GM21381 (cell line): Measurements from ENCODE around the gene TRAIP.
"Not testable (repeated sequence)": the region's sequence is repeated elsewhere in the genome, so short reads cannot be mapped to it uniquely, and the experiment has no call there.

Experiments
- ATAC-seq: cut with Tn5 transposase; IDR thresholded peaks from one replicate; pipeline ENCODE4 v1.9.1; 2021; ENCODE audit warnings: mild to moderate bottlenecking, moderate library complexity; ENCODE audit not compliant: unreplicated experiment

Gene TRAIP

GRCh38 chr3:49856181-49857005 is at the start of gene TRAIP:
TRAIP (minus strand) TSS chr3:49856564; CDS start chr3:49856453, 111 bp downstream.
- peak; percentile 93 for ATAC-seq

GRCh38 chr3:49904448-49904847 is 48.1 kb upstream of the TRAIP start:
- ATAC-seq, result not testable (repeated sequence)

- ATAC-seq, result peak; percentile 78
Measured at GRCh38 chr3:49903451-49904424, 47.4 kb upstream of the TRAIP start, which contains the start of gene MST1R. MST1R (minus strand) TSS chr3:49903873; CDS start chr3:49903609, 264 bp downstream.

GRCh38 chr3:49902511-49903345 is 46.4 kb upstream of the TRAIP start:
- ATAC-seq, result no peak

GRCh38 chr3:49901366-49902339 is 45.3 kb upstream of the TRAIP start:
- ATAC-seq, result no peak

- no peak for ATAC-seq
Measured at GRCh38 chr3:49900491-49901153, 44.3 kb upstream of the TRAIP start.

GRCh38 chr3:49899815-49900214 is 43.5 kb upstream of the TRAIP start:
- ATAC-seq, result no peak

- ATAC-seq, result no peak
Measured at GRCh38 chr3:49898991-49899390, 42.6 kb upstream of the TRAIP start.

- ATAC-seq, result no peak
Measured at GRCh38 chr3:49896345-49896744, 40.0 kb upstream of the TRAIP start.

- no peak for ATAC-seq
Measured at GRCh38 chr3:49895791-49896190, 39.4 kb upstream of the TRAIP start.

- no peak for ATAC-seq
Measured at GRCh38 chr3:49889296-49889695, 32.9 kb upstream of the TRAIP start.

- no peak for ATAC-seq
Measured at GRCh38 chr3:49886922-49887265, 30.5 kb upstream of the TRAIP start.

- no peak for ATAC-seq
Measured at GRCh38 chr3:49883998-49884397, 27.6 kb upstream of the TRAIP start.

GRCh38 chr3:49882166-49882565 is 25.8 kb upstream of the TRAIP start:
- ATAC-seq, result no peak

GRCh38 chr3:49880581-49881315 is 24.4 kb upstream of the TRAIP start:
- ATAC-seq, result no peak

GRCh38 chr3:49879721-49880120 is 23.4 kb upstream of the TRAIP start:
- no peak for ATAC-seq

- no peak for ATAC-seq
Measured at GRCh38 chr3:49878686-49879085, 22.3 kb upstream of the TRAIP start.

GRCh38 chr3:49877716-49878115 is 21.4 kb upstream of the TRAIP start:
- no peak for ATAC-seq
